Measurements from ENCODE around the gene CENPM.

Gene CENPM

GRCh38 chr22:41948142-41948541, 1.2 kb upstream of the CENPM start:
- Histone ChIP-seq H3K79me2 (ENCODE audit: insufficient read depth, low read length) (peaks cover 10% of the 10 kb centered on the region), H3K4me1 (ENCODE audit: insufficient read depth, low read length, severe bottlenecking) (peaks cover 53% of the 10 kb centered on the region), H4K20me1 (ENCODE audit: insufficient read depth, low read length) (no peaks in the 10 kb centered on the region), H3F3A (ENCODE audit: insufficient read depth, low read length) (no peaks in the 10 kb centered on the region), H3K4me2 (ENCODE audit: low read length) (peak overlapping the region; percentile 96), H3K9me2 (ENCODE audit: low read depth, low read length) (no peaks in the 10 kb centered on the region), H3K27me3 (ENCODE audit: insufficient read depth, low read length) (no peaks in the 10 kb centered on the region), H3K36me3 (ENCODE audit: insufficient read depth, low read length) (peaks cover 27% of the 10 kb centered on the region), H3K4me3 (ENCODE audit: low read depth, low read length, poor library complexity, severe bottlenecking) (no peak overlapping the region), H3K9me3 (ENCODE audit: low read length) (no peaks in the 10 kb centered on the region), H3K27ac (ENCODE audit: low read depth, low read length, poor library complexity, severe bottlenecking) (peak overlapping the region; percentile 91), H3K9ac (ENCODE audit: low read length) (peak overlapping the region; percentile 89; the same call in 1 of the 2 replicates), H2AFZ (ENCODE audit: low read length) (no peak overlapping the region)
- TF ChIP-seq CTCF (IDR thresholded peaks at IDR 0.05; ENCODE audit: low read length) (no peak), EZH2 (IDR thresholded peaks at IDR 0.05; ENCODE audit: borderline replicate concordance, low read length) (no peak)

DNA sequence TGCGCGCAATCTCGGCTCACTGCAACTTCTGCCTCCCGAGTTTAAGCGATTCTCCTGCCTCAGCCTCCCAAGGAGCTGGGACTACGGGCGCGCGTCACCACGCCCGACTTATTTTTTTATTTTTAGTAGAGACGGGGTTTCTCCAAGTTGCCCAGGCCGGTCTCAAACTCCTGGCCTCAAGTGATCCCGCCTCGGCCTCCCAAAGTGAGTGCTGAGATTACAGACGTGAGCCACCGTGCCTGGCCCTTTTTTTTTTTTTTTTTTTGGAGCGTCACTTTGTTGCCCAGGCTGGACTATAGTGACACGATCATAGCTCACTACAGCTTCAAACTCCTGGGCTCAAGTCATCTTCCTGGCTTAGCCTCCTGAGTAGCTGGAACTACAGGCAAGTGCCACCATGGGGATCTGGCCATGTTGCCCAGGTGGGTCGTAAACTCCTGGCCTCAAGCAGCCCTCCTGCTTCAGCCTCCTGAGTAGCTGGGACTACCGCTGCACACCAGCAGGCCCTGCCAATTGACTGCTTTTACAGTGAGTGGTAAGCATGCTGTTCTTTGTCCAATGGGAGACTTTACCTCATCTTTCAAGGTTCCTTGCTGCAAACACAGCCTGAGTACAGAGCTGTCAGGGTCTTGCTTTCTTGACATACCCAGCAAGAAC, 600 bp upstream of the CENPM start:
- Histone ChIP-seq H3K4me2 (ENCODE audit: low read length) (peak overlapping the region; percentile 96), H3K27me3 (ENCODE audit: insufficient read depth, low read length) (no peaks in the 10 kb centered on the region), H3K9me2 (ENCODE audit: low read depth, low read length) (no peaks in the 10 kb centered on the region), H3K4me3 (ENCODE audit: low read depth, low read length, poor library complexity, severe bottlenecking) (peak overlapping the region; percentile 84), H4K20me1 (ENCODE audit: insufficient read depth, low read length) (no peaks in the 10 kb centered on the region), H3K9me3 (ENCODE audit: low read length) (no peaks in the 10 kb centered on the region), H3K27ac (ENCODE audit: low read depth, low read length, poor library complexity, severe bottlenecking) (peak overlapping the region; percentile 91), H3K9ac (ENCODE audit: low read length) (peak overlapping the region; percentile 89), H3K79me2 (ENCODE audit: insufficient read depth, low read length) (peaks cover 10% of the 10 kb centered on the region), H3K4me1 (ENCODE audit: insufficient read depth, low read length, severe bottlenecking) (peaks cover 53% of the 10 kb centered on the region), H3F3A (ENCODE audit: insufficient read depth, low read length) (no peaks in the 10 kb centered on the region), H2AFZ (ENCODE audit: low read length) (no peak overlapping the region), H3K36me3 (ENCODE audit: insufficient read depth, low read length) (peaks cover 32% of the 10 kb centered on the region)
- TF ChIP-seq EZH2 (IDR thresholded peaks at IDR 0.05; ENCODE audit: borderline replicate concordance, low read length) (no peak), CTCF (IDR thresholded peaks at IDR 0.05; ENCODE audit: low read length) (no peak)

DNA sequence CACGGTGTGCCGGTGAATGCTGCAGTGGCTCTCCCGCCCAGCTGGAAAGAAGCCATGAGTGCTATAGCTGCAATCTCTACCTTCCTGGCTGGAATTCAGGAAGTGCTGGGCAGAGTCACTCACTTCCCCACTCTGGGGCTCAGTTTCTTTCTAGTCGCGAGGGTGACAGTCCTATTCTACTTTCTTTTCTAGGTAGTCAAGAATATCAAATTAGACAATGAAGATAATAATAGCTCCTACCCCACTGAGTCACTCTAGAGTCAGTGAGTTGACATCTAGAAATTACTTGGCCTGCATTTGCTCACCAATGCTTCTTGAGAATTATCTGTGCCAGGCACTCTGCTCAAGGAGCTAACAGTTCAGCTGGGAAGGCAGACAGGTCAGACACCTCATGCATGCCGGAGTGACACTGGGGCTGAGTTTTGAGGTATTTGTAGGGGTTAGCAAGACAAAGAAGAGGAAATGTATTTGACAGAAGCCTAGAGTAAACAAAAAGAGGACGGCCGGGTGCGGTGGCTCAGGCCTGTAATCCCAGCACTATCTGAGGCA, 3.2 kb downstream of the CENPM start:
- H3K9me3 ChIP-seq (ENCODE audit: low read length), result no peaks in the 10 kb centered on the region
- H3K79me2 ChIP-seq (ENCODE audit: insufficient read depth, low read length), result peaks cover 10% of the 10 kb centered on the region
- H4K20me1 ChIP-seq (ENCODE audit: insufficient read depth, low read length), result no peaks in the 10 kb centered on the region
- peak overlapping the region; percentile 96; the same call in 1 of the 2 replicates for H3K4me2 ChIP-seq (ENCODE audit: low read length)
- peaks cover 52% of the 10 kb centered on the region for H3K36me3 ChIP-seq (ENCODE audit: insufficient read depth, low read length)
- H3K4me1 ChIP-seq (ENCODE audit: insufficient read depth, low read length, severe bottlenecking), result peaks cover 72% of the 10 kb centered on the region
- no peaks in the 10 kb centered on the region for H3K9me2 ChIP-seq (ENCODE audit: low read depth, low read length)
- no peak overlapping the region for H3K4me3 ChIP-seq (ENCODE audit: low read depth, low read length, poor library complexity, severe bottlenecking)
- no peak overlapping the region; the same call in 1 of the 2 replicates for H3K9ac ChIP-seq (ENCODE audit: low read length)
- H3K27me3 ChIP-seq (ENCODE audit: insufficient read depth, low read length), result no peaks in the 10 kb centered on the region
- no peak overlapping the region for H2AFZ ChIP-seq (ENCODE audit: low read length)
- H3K27ac ChIP-seq (ENCODE audit: low read depth, low read length, poor library complexity, severe bottlenecking), result peak overlapping the region; percentile 91
- H3F3A ChIP-seq (ENCODE audit: insufficient read depth, low read length), result peaks cover 4% of the 10 kb centered on the region; the same call in 1 of the 2 replicates
- TF ChIP-seq EZH2 (IDR thresholded peaks at IDR 0.05; ENCODE audit: borderline replicate concordance, low read length) (no peak), CTCF (IDR thresholded peaks at IDR 0.05; ENCODE audit: low read length) (no peak)
